Inflammatory macrophage (primary cell): ENCODE data around the gene BRI3.
"Not testable (repeated sequence)": the region's sequence is repeated elsewhere in the genome, so short reads cannot be mapped to it uniquely, and the experiment has no call there.

Experiments
- DNase-seq, 2 donors: peaks; one replicate each; pipeline ENCODE4 v3.0.0-alpha.2; 2020 to 2022

BRI3 gene

GRCh38 chr7:98315318-98315993 is 34.0 kb downstream of the BRI3 start:
- DNase-seq: no peak

GRCh38 chr7:98315994-98316527 is 34.6 kb downstream of the BRI3 start:
- DNase-seq: not testable (repeated sequence)

GRCh38 chr7:98317366-98318040 is 36.0 kb downstream of the BRI3 start:
- DNase-seq: no peak

- no peak for DNase-seq
Observed at GRCh38 chr7:98319176-98319575, 37.7 kb downstream of the BRI3 start.

DNA sequence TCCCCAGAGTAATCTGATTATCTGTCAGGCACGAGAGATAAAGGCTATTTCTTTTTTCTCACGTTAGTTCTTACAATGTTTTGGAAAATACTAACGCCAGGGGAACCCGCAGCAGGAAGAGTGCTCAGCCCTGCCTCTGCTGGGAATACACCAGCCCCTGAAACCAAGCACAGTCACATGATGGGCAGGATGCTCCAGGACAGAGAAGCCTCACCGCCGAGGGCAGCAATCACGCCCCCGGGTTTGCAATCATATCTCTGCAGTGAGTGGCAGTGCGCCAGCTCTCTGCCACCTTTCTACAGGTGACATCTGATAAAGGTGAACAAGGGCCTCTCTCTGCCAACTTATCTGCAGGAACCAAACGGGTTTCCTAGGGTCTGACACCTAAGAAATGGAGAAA is 39.8 kb downstream of the BRI3 start:
- DNase-seq: no peak

DNA sequence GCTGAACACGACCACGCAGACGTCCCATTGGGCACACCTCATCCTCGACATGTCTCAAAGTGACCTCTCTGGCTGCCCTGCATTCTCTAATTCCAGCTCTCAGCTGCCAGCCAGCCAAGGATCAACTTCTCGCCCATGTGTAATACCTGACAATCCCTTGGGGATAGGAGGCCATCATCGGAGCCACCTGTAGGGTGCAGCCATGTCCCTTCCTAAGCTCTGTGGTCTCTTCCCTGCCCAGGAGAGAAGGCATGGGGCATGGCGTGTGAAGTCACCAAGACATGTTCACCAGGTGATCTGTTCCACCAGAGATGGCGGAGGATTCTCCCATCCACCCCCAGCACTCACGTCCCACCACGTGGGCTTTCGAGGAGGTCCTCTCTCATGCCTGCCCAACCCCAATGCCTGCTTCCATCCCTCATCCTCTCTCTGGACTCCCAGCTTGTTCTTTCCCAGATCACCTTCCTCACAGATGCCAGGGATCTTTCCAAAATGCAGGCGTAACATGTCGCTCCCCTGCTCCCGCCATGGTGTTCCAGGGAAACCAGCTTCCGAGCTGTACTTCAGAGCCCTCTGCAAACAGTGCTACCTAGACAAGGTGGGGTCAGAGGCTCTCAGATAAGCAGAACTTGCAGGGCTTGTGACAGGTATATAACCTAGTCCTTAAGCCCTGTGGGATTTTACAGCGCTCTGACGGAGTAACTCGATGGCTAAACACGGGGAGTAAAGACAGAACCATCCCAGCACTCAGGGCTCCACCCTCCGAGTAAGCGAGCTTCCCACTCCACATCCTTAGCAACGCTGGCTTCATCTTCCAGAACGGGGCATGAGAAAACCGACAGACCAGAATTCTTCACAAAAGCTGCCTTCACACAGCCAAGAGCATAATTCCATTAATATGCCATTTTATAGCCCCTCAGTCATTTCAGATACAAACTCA is 41.1 kb downstream of the BRI3 start:
- no peak for DNase-seq

- DNase-seq: no peak
Observed at GRCh38 chr7:98323597-98324322, 42.3 kb downstream of the BRI3 start.

- DNase-seq: no peak
Observed at GRCh38 chr7:98324782-98325181, 43.3 kb downstream of the BRI3 start.

DNA sequence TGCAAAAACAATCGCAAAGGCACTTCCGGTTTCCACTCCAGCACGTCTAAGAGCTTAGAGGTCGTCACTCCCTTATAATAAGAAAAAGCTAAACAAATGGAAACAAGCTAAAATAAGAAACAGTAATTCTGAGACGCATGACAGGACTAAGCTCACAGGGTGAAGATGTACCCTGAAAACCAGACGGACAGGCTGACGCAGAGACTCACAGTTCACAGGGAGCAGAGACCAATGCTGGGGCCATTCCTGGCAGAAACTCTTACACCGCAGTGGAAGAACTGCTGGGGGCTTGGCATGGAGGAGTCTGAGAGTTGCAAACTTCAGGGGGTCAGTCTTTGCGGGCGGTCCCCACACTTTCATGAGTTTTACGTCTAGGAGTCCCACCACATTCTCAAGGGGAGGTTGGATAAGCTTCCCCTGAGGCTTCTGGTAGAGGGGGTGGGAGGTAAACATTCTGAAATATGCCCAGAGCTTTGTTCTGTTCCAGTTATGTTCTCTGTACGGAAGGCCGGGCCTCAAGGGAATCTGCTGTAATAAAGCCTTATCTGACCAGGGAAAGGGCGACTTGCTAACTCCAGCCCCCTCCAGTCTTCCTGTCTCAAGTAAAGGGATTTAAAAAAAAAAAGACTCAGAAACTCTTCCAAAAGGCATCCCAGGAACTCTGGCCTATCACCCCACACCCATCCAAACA is 47.8 kb downstream of the BRI3 start:
- DNase-seq: no peak

GRCh38 chr7:98329791-98330373 is 48.4 kb downstream of the BRI3 start:
- no peak for DNase-seq

DNA sequence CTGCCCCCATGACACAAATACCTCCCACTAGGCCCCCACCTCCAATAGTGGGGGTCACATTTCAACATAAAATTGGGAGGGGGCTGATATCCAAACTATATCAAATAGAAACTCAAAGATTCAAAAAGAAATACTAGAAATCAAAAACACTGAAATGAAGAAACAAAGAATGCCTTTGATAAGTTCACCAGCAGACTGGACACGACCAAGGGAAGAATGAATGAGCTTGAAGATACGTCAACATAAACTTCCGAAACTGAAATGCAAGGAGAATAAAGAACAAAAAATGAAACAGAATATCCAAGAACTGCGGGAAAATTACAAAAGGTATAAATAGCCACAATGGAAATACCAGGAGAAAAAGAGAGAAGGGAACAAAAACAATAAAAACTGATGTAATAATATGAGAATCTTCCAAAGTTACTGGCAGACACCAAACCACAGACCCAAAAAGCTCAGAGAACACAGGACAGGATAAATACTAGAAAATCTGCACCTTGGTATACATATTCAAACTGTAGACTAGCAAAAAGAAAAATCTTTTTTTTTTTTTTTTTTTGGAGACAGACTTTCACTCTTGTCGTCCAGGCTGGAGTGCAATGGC is 49.5 kb downstream of the BRI3 start:
- DNase-seq: no peak

- DNase-seq: no peak
Observed at GRCh38 chr7:98334081-98334480, 52.6 kb downstream of the BRI3 start.

- no peak for DNase-seq
Observed at GRCh38 chr7:98335411-98335977, 54.0 kb downstream of the BRI3 start.

DNA sequence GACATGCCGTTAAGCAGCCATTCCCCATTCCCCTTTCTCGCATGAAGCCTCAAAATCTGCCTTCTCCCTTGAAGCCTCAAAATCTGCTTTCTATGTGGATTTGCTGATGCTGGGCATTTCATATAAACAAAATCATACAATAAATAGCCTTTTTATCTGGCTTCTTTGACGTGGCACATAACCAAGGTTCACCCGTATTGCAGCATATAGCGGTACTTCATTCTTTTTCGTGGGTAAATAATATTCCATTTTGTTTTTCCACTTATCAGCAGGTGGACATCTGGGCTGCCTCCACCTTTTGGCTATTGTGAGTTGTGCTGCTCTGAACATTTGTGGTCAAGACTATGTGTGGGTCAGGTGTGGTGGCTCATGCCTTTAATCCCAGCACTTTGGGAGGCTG is 57.0 kb downstream of the BRI3 start:
- DNase-seq: no peak

DNA sequence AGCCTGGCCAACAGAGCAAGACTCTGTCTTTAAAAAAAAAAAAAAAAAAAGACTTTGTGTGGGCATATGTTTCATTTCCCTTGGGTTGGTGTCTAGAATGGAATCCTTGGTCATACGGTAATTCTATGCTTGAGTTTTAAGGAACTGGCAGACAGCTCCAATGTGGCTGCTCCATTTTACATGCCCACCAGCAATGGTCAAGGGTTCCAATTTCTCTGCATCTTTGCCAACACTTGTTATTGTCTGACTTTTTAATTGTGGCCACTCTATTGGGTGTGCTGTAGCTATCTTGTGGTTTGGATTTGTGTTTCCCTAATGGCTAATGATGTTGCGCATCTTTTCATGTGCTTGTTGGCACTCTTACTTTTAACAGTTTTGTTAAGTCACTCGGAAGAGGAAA is 57.6 kb downstream of the BRI3 start:
- DNase-seq: no peak

DNA sequence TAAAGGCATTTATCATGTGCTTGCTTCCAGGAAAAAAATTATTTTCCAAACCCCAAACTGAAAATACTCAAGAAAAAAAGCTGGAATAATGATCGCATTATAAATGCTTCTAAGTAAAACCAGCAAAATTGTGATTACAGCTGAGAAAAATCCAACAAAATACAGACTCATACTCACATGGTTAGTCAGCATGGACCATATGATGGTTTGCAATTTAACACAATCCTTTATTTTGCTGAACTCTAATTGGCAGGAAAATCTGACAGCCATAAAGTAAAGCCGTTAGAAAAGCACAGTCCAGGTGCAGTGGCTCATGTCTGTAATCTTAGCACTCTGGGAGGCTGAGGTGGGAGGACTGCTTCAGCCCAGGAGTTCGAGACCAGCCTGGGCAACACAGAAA is 59.6 kb downstream of the BRI3 start:
- no peak for DNase-seq
